Right lobe of liver (tissue), 4 donors: ENCODE measurements around the gene SMARCA2.

ENCODE experiments used
- CTCF ChIP-seq, 4 donors: fragments of 200-600 bp in 3 of 4; fragments of 450-650 bp in 1 of 4; IDR thresholded peaks; one replicate each; pipeline versions ENCODE4 v1.5.1 to v1.8.0; 2016 to 2022; ENCODE audit warnings: antibody characterized with exemption in 4 of 4, mild to moderate bottlenecking in 2 of 4
- POLR2A ChIP-seq: fragments of 450-650 bp; IDR thresholded peaks from one replicate; pipeline ENCODE4 v1.6.1; 2017; ENCODE audit warnings: antibody characterized with exemption, mild to moderate bottlenecking
- donor health status: DM: no; HTN: no; CAD: no.
- donor health status: DM: no; HTN: no; CAD: no.
- donor health status: DM: no; HTN: yes; CAD: no.

GRCh38 chr9:2142212-2142611, 127.1 kb downstream of the SMARCA2 start:
- no peak for TF ChIP-seq CTCF (IDR thresholded peaks at IDR 0.05)
- no peak for TF ChIP-seq POLR2A
